ENCODE data around the gene GPR108. TPM values are rescaled to one million over a fixed set of nuclear protein-coding genes. Genes with fewer than 3 reads are reported as not detected.
"Not testable (repeated sequence)": the region's sequence is repeated elsewhere in the genome, so short reads cannot be mapped to it uniquely, and the experiment has no call there.

Gene GPR108
- total RNA-seq, 2 experiments from 2014 or later = 63.2 to 88.3 TPM

DNA sequence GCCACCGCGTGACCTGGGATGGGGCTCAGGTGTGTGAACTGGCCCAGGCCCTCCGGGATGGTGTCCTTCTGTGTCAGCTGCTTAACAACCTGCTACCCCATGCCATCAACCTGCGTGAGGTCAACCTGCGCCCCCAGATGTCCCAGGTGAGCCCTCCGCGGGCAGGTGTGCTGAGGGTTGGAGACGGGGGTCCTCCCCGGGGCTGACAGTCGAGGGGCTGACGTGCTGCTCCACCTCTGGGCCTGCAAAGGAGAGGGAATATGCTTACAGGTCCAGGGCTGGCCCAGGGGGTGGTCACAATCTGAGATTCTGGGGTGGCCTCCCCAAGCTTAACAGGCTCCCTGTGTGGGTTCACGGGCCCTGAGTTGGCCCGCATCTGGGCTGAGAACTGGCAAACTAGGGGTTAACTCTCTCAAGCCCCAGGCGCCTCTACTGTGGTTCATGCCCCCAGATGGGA lies 35.5 kb upstream of the GPR108 start:
- no peaks in the 10 kb centered on the region for H4K20me1 ChIP-seq (ENCODE audit: insufficient read depth, low read length)
- ChIA-PET CTCF (ENCODE audit: unreplicated experiment) (interaction anchor here (1.3 to 1.8 kb wide), 2 partner anchors 28 to 90 kb away, joined by 4 to 19 read pairs; no protein-coding TSS in a partner anchor), POLR2A (interaction anchor here (0.6 to 3.9 kb wide), 10 partner anchors 9 to 286 kb away, joined by 3 to 25 read pairs (median 6); partner anchors contain the start of gene GPR108)
- H3K4me3 ChIP-seq (ENCODE audit: low read depth, low read length, poor library complexity, severe bottlenecking) = peak overlapping the region; percentile 83
- no TSS peak for BruUV-seq (replicated peaks)
- H2AFZ ChIP-seq (ENCODE audit: low read length) = no peak overlapping the region
- peaks cover 34% of the 10 kb centered on the region for H3K36me3 ChIP-seq (ENCODE audit: insufficient read depth, low read length)
- H3K9me2 ChIP-seq (ENCODE audit: insufficient read depth, low read length) = no peaks in the 10 kb centered on the region
- H3K4me2 ChIP-seq (ENCODE audit: low read length) = peak overlapping the region; percentile 72
- H3K4me1 ChIP-seq (ENCODE audit: insufficient read depth, low read length, poor library complexity, severe bottlenecking) = peaks cover 37% of the 10 kb centered on the region
- TF ChIP-seq EZH2phosphoT487 (IDR thresholded peaks at IDR 0.05; ENCODE audit: borderline replicate concordance, low read depth, low read length) = no peak
- TF ChIP-seq, protein P1, sequence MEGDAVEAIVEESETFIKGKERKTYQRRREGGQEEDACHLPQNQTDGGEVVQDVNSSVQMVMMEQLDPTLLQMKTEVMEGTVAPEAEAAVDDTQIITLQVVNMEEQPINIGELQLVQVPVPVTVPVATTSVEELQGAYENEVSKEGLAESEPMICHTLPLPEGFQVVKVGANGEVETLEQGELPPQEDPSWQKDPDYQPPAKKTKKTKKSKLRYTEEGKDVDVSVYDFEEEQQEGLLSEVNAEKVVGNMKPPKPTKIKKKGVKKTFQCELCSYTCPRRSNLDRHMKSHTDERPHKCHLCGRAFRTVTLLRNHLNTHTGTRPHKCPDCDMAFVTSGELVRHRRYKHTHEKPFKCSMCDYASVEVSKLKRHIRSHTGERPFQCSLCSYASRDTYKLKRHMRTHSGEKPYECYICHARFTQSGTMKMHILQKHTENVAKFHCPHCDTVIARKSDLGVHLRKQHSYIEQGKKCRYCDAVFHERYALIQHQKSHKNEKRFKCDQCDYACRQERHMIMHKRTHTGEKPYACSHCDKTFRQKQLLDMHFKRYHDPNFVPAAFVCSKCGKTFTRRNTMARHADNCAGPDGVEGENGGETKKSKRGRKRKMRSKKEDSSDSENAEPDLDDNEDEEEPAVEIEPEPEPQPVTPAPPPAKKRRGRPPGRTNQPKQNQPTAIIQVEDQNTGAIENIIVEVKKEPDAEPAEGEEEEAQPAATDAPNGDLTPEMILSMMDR (conservative IDR thresholded peaks at IDR 0.05; ENCODE audit: low read length) = no peak
- H3K27ac ChIP-seq (ENCODE audit: low read depth, low read length, poor library complexity, severe bottlenecking) = peak overlapping the region; percentile 88
- H3K79me2 ChIP-seq (ENCODE audit: insufficient read depth, low read depth, low read length) = peaks cover 50% of the 10 kb centered on the region
- intact Hi-C loops (cut with micrococcal nuclease; ENCODE audit: unreplicated experiment) = loop anchor here (1.0 kb wide), 3 partner anchors 28 to 89 kb away; partner anchors contain the start of gene GPR108
- DNase-seq (ENCODE audit: low spot score) = no peak
- no peaks in the 10 kb centered on the region for H3K9me3 ChIP-seq (ENCODE audit: low read length)

DNA sequence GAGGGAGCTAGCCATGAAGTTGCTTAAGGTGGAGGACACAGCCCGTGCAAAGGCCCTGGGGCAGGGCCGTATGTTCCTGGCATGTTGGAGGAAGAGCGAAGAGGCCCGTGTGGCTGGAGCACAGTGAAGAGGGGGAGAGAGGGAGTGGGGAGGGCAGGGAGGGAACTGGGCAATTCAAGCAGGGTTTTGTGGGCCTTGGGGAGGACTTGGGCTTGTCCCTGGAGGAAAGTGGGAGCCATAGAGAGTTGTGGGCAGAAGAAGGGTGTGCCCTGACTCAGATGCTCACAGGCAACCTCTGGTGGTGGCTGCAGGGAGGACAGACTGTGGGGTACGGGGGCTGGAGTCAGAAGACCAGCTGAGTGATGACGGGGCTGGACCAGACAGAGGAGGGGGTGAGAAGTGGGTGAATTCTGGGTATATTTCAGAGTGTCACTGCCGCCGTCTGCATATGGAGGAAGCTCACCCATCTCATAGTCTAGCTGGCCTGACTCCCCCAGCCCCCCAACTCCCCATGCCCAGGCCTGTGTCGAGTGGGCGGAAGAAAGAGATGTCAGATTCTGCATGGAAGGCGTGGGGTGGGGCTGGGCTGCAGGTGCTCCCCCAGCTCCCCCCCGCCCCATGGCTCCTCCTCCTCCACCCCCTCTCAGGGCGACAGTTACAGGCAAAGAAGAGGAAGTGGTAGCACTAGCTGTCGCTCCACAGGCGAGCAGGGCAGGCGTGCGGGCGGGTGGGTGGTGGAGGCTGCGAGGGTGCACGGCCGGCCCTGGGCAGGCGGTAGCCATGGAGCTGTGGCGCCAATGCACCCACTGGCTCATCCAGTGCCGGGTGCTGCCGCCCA lies 34.9 kb upstream of the GPR108 start, which contains the start of gene VAV1:
TSS of gene VAV1 (plus strand) at position 681 of the 838 bp plus-strand sequence. CDS start at position 781, 100 bp downstream.
- H3K79me2 ChIP-seq (ENCODE audit: insufficient read depth, low read depth, low read length) = peaks cover 43% of the 10 kb centered on the region
- CTCF ChIA-PET (ENCODE audit: unreplicated experiment) = interaction anchor here (0.7 to 1.8 kb wide), 4 partner anchors 13 to 91 kb away, joined by 3 to 19 read pairs (median 9); no protein-coding TSS in a partner anchor
- peaks cover 33% of the 10 kb centered on the region for H3K4me1 ChIP-seq (ENCODE audit: insufficient read depth, low read length, poor library complexity, severe bottlenecking)
- no peaks in the 10 kb centered on the region for H3K9me3 ChIP-seq (ENCODE audit: low read length)
- H2AFZ ChIP-seq (ENCODE audit: low read length) = peak within 1 kb of the TSS; percentile 20; the same call in 1 of the 2 replicates
- peak within 1 kb of the TSS; percentile 88 for H3K27ac ChIP-seq (ENCODE audit: low read depth, low read length, poor library complexity, severe bottlenecking)
- POLR2A ChIA-PET = interaction anchor here (0.6 to 3.9 kb wide), 13 partner anchors 8 to 840 kb away, joined by 3 to 25 read pairs (median 5); partner anchors contain the start of gene GPR108
- peak; percentile 95 for DNase-seq (ENCODE audit: low spot score)
- peak within 1 kb of the TSS; percentile 72 for H3K4me2 ChIP-seq (ENCODE audit: low read length)
- no peaks in the 10 kb centered on the region for H3K9me2 ChIP-seq (ENCODE audit: insufficient read depth, low read length)
- H3K4me3 ChIP-seq (ENCODE audit: low read depth, low read length, poor library complexity, severe bottlenecking) = peak within 1 kb of the TSS; percentile 83
- peaks cover 27% of the 10 kb centered on the region for H3K36me3 ChIP-seq (ENCODE audit: insufficient read depth, low read length)
- intact Hi-C loops (cut with micrococcal nuclease; ENCODE audit: unreplicated experiment) = loop anchor here (1.0 kb wide), 2 partner anchors 29 to 90 kb away; no protein-coding TSS in a partner anchor
- TF ChIP-seq EZH2phosphoT487 (IDR thresholded peaks at IDR 0.05; ENCODE audit: borderline replicate concordance, low read depth, low read length) = no peak
- TF ChIP-seq, protein P1 (conservative IDR thresholded peaks at IDR 0.05; ENCODE audit: low read length) = peak; percentile 77
- H4K20me1 ChIP-seq (ENCODE audit: insufficient read depth, low read length) = no peaks in the 10 kb centered on the region
- no TSS peak for BruUV-seq (replicated peaks)

- H2AFZ ChIP-seq (ENCODE audit: low read length); DNase-seq (ENCODE audit: low spot score); H3K27ac ChIP-seq (ENCODE audit: low read depth, low read length, poor library complexity, severe bottlenecking); BruUV-seq (replicated peaks); H3K4me3 ChIP-seq (ENCODE audit: low read depth, low read length, poor library complexity, severe bottlenecking); H3K9me3 ChIP-seq (ENCODE audit: low read length); H3K9me2 ChIP-seq (ENCODE audit: insufficient read depth, low read length); H4K20me1 ChIP-seq (ENCODE audit: insufficient read depth, low read length); H3K4me2 ChIP-seq (ENCODE audit: low read length): not testable (repeated sequence)
- Histone ChIP-seq H3K36me3 (ENCODE audit: insufficient read depth, low read length) (peaks cover 21% of the 10 kb centered on the region), H3K4me1 (ENCODE audit: insufficient read depth, low read length, poor library complexity, severe bottlenecking) (peaks cover 33% of the 10 kb centered on the region), H3K79me2 (ENCODE audit: insufficient read depth, low read depth, low read length) (peaks cover 37% of the 10 kb centered on the region)
- POLR2A ChIA-PET = interaction anchor here (0.9 to 3.9 kb wide), 4 partner anchors 29 to 268 kb away, joined by 3 to 25 read pairs (median 14); partner anchors contain the start of gene GPR108
- CTCF ChIA-PET (ENCODE audit: unreplicated experiment) = interaction anchor here (0.5 to 1.8 kb wide), 4 partner anchors 30 to 92 kb away, joined by 3 to 19 read pairs (median 4); no protein-coding TSS in a partner anchor
- intact Hi-C loops (cut with micrococcal nuclease; ENCODE audit: unreplicated experiment) = loop anchor here (1.0 kb wide), 2 partner anchors 30 to 91 kb away; no protein-coding TSS in a partner anchor
Observed at GRCh38 chr19:6771648-6772027, 34.3 kb upstream of the GPR108 start.
